GM23338 (cell line): ENCODE data around the gene BICRA. TPM values are rescaled to one million over a fixed set of nuclear protein-coding genes. Genes with fewer than 3 reads are reported as not detected.

Experiments used
- ATAC-seq: fragments of 200-7000 bp; cut with Tn5 transposase; 3 replicates; pipeline ENCODE4 v1.9.1; 2020
- DNase-seq: peaks from one replicate; pipeline ENCODE4 v3.0.0-alpha.2; 2015; ENCODE audit warnings: low spot score
- H2AFZ ChIP-seq: fragments of 200-600 bp; sonication (generic); 2 replicates; pipeline ENCODE4 v1.8.0; 2016; ENCODE audit warnings: antibody characterized with exemption, mild to moderate bottlenecking, moderate library complexity
- H3F3A ChIP-seq: fragments of 200-600 bp; sonication (generic); replicated peaks from 2 replicates; pipeline ENCODE4 v1.8.0; 2017; ENCODE audit warnings: antibody characterized with exemption, mixed run types, low read depth
- H3K27ac ChIP-seq: fragments of 200-600 bp; sonication (generic); 2 replicates; pipeline ENCODE4 v1.6.1; 2016; ENCODE audit warnings: low read depth
- H3K27me3 ChIP-seq: fragments of 200-600 bp; sonication (generic); 2 replicates; pipeline ENCODE4 v1.8.0; 2016; ENCODE audit warnings: mild to moderate bottlenecking, mixed run types, moderate library complexity; ENCODE audit not compliant: insufficient read depth
- H3K36me3 ChIP-seq: fragments of 200-600 bp; sonication (generic); 2 replicates; pipeline ENCODE4 v1.8.0; 2016; ENCODE audit warnings: mild to moderate bottlenecking; ENCODE audit not compliant: insufficient read depth
- H3K4me1 ChIP-seq: fragments of 200-600 bp; sonication (generic); 2 replicates; pipeline ENCODE4 v1.8.0; 2016; ENCODE audit warnings: mild to moderate bottlenecking, moderate library complexity; ENCODE audit not compliant: insufficient read depth
- H3K4me2 ChIP-seq: fragments of 200-600 bp; sonication (generic); 2 replicates; pipeline ENCODE4 v1.7.1; 2017; ENCODE audit warnings: mixed run types
- H3K4me3 ChIP-seq: fragments of 200-600 bp; sonication (generic); 2 replicates; pipeline ENCODE4 v1.6.1; 2016; ENCODE audit warnings: mixed run types
- H3K79me2 ChIP-seq: fragments of 200-600 bp; sonication (generic); replicated peaks from 2 replicates; pipeline ENCODE4 v1.8.0; 2017; ENCODE audit warnings: mild to moderate bottlenecking; ENCODE audit not compliant: insufficient read depth
- H3K9me2 ChIP-seq: fragments of 200-600 bp; sonication (generic); 2 replicates; pipeline ENCODE4 v1.8.0; 2017; ENCODE audit not compliant: insufficient read depth
- H4K20me1 ChIP-seq: fragments of 200-600 bp; sonication (generic); replicated peaks from 2 replicates; pipeline ENCODE4 v1.8.0; 2017; ENCODE audit warnings: mild to moderate bottlenecking; ENCODE audit not compliant: insufficient read depth
- H3K27ac Mint-ChIP-seq: 2 replicates; pipeline ENCODE4 v1.8.0; 2020; ENCODE audit warnings: inconsistent platforms, mild to moderate bottlenecking, moderate library complexity, mixed read lengths
- H3K27me3 Mint-ChIP-seq: 3 replicates; pipeline ENCODE4 v1.8.0; 2022; ENCODE audit warnings: low read depth, mild to moderate bottlenecking, moderate library complexity, mixed read lengths, inconsistent platforms; ENCODE audit not compliant: insufficient read depth, poor library complexity
- H3K36me3 Mint-ChIP-seq: 3 replicates; pipeline ENCODE4 v1.8.0; 2021; ENCODE audit warnings: low read depth, mild to moderate bottlenecking, inconsistent platforms, moderate library complexity, mixed read lengths
- H3K4me1 Mint-ChIP-seq: 3 replicates; pipeline ENCODE4 v1.8.0; 2020; ENCODE audit warnings: mild to moderate bottlenecking, inconsistent platforms, mixed read lengths
- H3K4me3 Mint-ChIP-seq: 3 replicates; pipeline ENCODE4 v1.8.0; 2021; ENCODE audit warnings: moderate library complexity, mild to moderate bottlenecking, inconsistent platforms, mixed read lengths
- H3K9me3 Mint-ChIP-seq: 3 replicates; pipeline ENCODE4 v1.8.0; 2020; ENCODE audit warnings: moderate library complexity, mild to moderate bottlenecking, inconsistent platforms, mixed read lengths
- CREB1 ChIP-seq: fragments of 250-450 bp; sonication (Bioruptor Pico); IDR thresholded peaks from 2 replicates; pipeline ENCODE4 v1.5.0; 2020; ENCODE audit warnings: low read depth, mild to moderate bottlenecking, moderate library complexity
- EZH2 ChIP-seq: fragments of 200-600 bp; sonication (generic); IDR thresholded peaks from one replicate; pipeline ENCODE4 v1.8.0; 2017; ENCODE audit warnings: antibody characterized with exemption, mild to moderate bottlenecking, low read depth; ENCODE audit not compliant: unreplicated experiment
- JUNB ChIP-seq: IDR thresholded peaks from one replicate; pipeline ENCODE4 v1.6.1; 2016; ENCODE audit warnings: antibody characterized with exemption; ENCODE audit not compliant: unreplicated experiment
- NANOG ChIP-seq: IDR thresholded peaks from 2 replicates; pipeline ENCODE4 v1.6.1; 2016; ENCODE audit warnings: antibody characterized with exemption, borderline replicate concordance
- POLR2AphosphoS5 ChIP-seq: IDR thresholded peaks from 2 replicates; pipeline ENCODE4 v1.6.1; 2016; ENCODE audit warnings: antibody characterized with exemption, low read depth
- STAT1 ChIP-seq: IDR thresholded peaks from one replicate; pipeline ENCODE4 v1.6.1; 2016; ENCODE audit warnings: antibody characterized with exemption; ENCODE audit not compliant: unreplicated experiment
- ZNF331 ChIP-seq: fragments of 250-450 bp; sonication (Bioruptor Pico); IDR thresholded peaks from 2 replicates; pipeline ENCODE4 v1.5.0; 2020; ENCODE audit warnings: low read depth, mild to moderate bottlenecking, moderate library complexity
- polyA plus RNA-seq: library from polyadenylated mRNA; unstranded; fragments of >200 nt; fragmentation: Nextera tagmentation; extraction: Ambion mirVana; gene quantifications from 2 replicates; pipeline ENCODE4 v1.2.1, GENCODE V29; 2016
- total RNA-seq: library from RNA; depleted of rRNA; stranded (reverse); fragments of >200 nt; shearing (Covaris generic); gene quantifications from 2 replicates; pipeline ENCODE4 v1.2.3, GENCODE V29; 2014
- TF ChIP-seq, protein P1 (sequence below), 2 experiments: fragments of 200-600 bp in 1 of 2; sonication (generic) in 1 of 2; conservative IDR thresholded peaks; 2 replicates each; pipeline versions ENCODE4 v1.5.1 to v1.6.1; 2016 to 2017; ENCODE audit warnings: antibody characterized with exemption in 2 of 2, low read depth in 2 of 2, mild to moderate bottlenecking in 2 of 2, moderate library complexity in 1 of 2
- TF ChIP-seq, protein P2 (sequence below): IDR thresholded peaks from 2 replicates; pipeline ENCODE4 v1.6.1; 2016; ENCODE audit warnings: antibody characterized with exemption
- TF ChIP-seq, protein P3 (sequence below): fragments of 250-450 bp; sonication (Bioruptor Pico); IDR thresholded peaks from 2 replicates; pipeline ENCODE4 v1.5.0; 2020; ENCODE audit warnings: mild to moderate bottlenecking, moderate library complexity

The BICRA gene
- total and polyA plus RNA-seq, 2 experiments from 2014 or later: 7.0 to 37.7 TPM

DNA sequence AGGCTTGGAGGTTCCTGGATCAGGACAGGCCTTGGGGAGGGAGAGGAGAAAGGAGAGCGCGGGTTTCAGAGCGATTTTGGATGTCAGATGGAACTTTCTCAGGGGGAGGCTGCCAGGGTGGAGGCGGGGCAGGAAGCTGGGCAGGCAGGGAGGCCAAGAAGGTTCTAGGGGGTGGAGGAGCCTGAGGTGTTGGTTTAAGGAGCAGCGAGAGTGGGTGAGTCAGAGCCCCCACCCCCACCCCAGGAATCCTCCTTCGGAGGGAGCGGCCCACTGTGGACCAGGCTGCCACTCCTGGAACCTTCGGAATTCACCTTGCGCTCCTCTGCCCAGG is 120.5 kb downstream of the BICRA start:
- peaks cover 11% of the 10 kb centered on the region for H3K4me1 Mint-ChIP-seq
- H3K4me3 Mint-ChIP-seq: peak overlapping the region; percentile 89

More for the DNA sequence above, 120.5 kb downstream of the BICRA start:
- Mint-ChIP-seq H3K27ac (peak overlapping the region; percentile 56; the same call in 1 of the 2 replicates), H3K36me3 (peaks cover 5% of the 10 kb centered on the region; the same call in 2 of the 3 replicates), H3K27me3 (peaks cover 15% of the 10 kb centered on the region), H3K9me3 (no peaks in the 10 kb centered on the region)
- Histone ChIP-seq H3K4me1 (peaks cover 6% of the 10 kb centered on the region; the same call in 1 of the 2 replicates), H4K20me1 (no peaks in the 10 kb centered on the region), H3K79me2 (no peaks in the 10 kb centered on the region), H3F3A (peaks cover 8% of the 10 kb centered on the region; the same call in 1 of the 2 replicates), H3K36me3 (no peaks in the 10 kb centered on the region), H3K4me3 (peak overlapping the region; percentile 85), H3K9me2 (peaks cover 2% of the 10 kb centered on the region; the same call in 1 of the 2 replicates), H3K4me2 (peak overlapping the region; percentile 94), H3K27ac (no peak overlapping the region), H2AFZ (peak overlapping the region; percentile 96), H3K27me3 (no peaks in the 10 kb centered on the region)
- peak; percentile 60 for ATAC-seq
- DNase-seq: peak; percentile 66
- TF ChIP-seq POLR2AphosphoS5 (no peak), STAT1 (no peak), JUNB (no peak), NANOG (no peak), ZNF331 (CRISPR knock-in tag) (no peak), CREB1 (CRISPR knock-in tag) (no peak), EZH2 (no peak)
- TF ChIP-seq, protein P1, sequence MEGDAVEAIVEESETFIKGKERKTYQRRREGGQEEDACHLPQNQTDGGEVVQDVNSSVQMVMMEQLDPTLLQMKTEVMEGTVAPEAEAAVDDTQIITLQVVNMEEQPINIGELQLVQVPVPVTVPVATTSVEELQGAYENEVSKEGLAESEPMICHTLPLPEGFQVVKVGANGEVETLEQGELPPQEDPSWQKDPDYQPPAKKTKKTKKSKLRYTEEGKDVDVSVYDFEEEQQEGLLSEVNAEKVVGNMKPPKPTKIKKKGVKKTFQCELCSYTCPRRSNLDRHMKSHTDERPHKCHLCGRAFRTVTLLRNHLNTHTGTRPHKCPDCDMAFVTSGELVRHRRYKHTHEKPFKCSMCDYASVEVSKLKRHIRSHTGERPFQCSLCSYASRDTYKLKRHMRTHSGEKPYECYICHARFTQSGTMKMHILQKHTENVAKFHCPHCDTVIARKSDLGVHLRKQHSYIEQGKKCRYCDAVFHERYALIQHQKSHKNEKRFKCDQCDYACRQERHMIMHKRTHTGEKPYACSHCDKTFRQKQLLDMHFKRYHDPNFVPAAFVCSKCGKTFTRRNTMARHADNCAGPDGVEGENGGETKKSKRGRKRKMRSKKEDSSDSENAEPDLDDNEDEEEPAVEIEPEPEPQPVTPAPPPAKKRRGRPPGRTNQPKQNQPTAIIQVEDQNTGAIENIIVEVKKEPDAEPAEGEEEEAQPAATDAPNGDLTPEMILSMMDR (conservative IDR thresholded peaks at IDR 0.05; ENCODE audit: low read depth in 2 of 2): no peak
- TF ChIP-seq, protein P2, sequence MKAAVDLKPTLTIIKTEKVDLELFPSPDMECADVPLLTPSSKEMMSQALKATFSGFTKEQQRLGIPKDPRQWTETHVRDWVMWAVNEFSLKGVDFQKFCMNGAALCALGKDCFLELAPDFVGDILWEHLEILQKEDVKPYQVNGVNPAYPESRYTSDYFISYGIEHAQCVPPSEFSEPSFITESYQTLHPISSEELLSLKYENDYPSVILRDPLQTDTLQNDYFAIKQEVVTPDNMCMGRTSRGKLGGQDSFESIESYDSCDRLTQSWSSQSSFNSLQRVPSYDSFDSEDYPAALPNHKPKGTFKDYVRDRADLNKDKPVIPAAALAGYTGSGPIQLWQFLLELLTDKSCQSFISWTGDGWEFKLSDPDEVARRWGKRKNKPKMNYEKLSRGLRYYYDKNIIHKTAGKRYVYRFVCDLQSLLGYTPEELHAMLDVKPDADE: no peak
- TF ChIP-seq, protein P3, sequence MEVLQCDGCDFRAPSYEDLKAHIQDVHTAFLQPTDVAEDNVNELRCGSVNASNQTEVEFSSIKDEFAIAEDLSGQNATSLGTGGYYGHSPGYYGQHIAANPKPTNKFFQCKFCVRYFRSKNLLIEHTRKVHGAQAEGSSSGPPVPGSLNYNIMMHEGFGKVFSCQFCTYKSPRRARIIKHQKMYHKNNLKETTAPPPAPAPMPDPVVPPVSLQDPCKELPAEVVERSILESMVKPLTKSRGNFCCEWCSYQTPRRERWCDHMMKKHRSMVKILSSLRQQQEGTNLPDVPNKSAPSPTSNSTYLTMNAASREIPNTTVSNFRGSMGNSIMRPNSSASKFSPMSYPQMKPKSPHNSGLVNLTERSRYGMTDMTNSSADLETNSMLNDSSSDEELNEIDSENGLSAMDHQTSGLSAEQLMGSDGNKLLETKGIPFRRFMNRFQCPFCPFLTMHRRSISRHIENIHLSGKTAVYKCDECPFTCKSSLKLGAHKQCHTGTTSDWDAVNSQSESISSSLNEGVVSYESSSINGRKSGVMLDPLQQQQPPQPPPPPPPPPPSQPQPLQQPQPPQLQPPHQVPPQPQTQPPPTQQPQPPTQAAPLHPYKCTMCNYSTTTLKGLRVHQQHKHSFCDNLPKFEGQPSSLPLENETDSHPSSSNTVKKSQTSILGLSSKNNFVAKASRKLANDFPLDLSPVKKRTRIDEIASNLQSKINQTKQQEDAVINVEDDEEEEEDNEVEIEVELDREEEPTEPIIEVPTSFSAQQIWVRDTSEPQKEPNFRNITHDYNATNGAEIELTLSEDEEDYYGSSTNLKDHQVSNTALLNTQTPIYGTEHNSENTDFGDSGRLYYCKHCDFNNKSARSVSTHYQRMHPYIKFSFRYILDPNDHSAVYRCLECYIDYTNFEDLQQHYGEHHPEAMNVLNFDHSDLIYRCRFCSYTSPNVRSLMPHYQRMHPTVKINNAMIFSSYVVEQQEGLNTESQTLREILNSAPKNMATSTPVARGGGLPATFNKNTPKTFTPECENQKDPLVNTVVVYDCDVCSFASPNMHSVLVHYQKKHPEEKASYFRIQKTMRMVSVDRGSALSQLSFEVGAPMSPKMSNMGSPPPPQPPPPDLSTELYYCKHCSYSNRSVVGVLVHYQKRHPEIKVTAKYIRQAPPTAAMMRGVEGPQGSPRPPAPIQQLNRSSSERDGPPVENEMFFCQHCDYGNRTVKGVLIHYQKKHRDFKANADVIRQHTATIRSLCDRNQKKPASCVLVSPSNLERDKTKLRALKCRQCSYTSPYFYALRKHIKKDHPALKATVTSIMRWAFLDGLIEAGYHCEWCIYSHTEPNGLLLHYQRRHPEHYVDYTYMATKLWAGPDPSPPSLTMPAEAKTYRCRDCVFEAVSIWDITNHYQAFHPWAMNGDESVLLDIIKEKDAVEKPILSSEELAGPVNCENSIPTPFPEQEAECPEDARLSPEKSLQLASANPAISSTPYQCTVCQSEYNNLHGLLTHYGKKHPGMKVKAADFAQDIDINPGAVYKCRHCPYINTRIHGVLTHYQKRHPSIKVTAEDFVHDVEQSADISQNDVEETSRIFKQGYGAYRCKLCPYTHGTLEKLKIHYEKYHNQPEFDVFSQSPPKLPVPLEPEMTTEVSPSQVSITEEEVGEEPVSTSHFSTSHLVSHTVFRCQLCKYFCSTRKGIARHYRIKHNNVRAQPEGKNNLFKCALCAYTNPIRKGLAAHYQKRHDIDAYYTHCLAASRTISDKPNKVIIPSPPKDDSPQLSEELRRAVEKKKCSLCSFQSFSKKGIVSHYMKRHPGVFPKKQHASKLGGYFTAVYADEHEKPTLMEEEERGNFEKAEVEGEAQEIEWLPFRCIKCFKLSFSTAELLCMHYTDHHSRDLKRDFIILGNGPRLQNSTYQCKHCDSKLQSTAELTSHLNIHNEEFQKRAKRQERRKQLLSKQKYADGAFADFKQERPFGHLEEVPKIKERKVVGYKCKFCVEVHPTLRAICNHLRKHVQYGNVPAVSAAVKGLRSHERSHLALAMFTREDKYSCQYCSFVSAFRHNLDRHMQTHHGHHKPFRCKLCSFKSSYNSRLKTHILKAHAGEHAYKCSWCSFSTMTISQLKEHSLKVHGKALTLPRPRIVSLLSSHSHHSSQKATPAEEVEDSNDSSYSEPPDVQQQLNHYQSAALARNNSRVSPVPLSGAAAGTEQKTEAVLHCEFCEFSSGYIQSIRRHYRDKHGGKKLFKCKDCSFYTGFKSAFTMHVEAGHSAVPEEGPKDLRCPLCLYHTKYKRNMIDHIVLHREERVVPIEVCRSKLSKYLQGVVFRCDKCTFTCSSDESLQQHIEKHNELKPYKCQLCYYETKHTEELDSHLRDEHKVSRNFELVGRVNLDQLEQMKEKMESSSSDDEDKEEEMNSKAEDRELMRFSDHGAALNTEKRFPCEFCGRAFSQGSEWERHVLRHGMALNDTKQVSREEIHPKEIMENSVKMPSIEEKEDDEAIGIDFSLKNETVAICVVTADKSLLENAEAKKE (CRISPR knock-in tag): no peak
